Right ventricle myocardium superior (tissue), 1 donor: ENCODE measurements around the gene EPAS1. TPM values are rescaled to one million over a fixed set of nuclear protein-coding genes. Genes with fewer than 3 reads are reported as not detected.

Source experiments
- ATAC-seq: fragments of 200-7000 bp; cut with Tn5 transposase; one replicate; pipeline ENCODE4 v1.9.1; 2020; ENCODE audit warnings: mild to moderate bottlenecking; ENCODE audit not compliant: poor library complexity
- DNase-seq: peaks from one replicate; pipeline ENCODE4 v3.0.0-alpha.2; 2020
- intact Hi-C: fragments of 100-400 bp; cut with DNase I; formaldehyde crosslinking; loops from one replicate; pipeline ENCODE4 v1.11.2; 2022
- total RNA-seq: library from RNA; stranded (reverse); fragmentation: NEBNext Ultra II Directional; extraction: Animal tissue kit (Norgen Biotek cat#: 25700); gene quantifications from one replicate; pipeline ENCODE4 v1.2.1, GENCODE V29; 2021
- donor health status: DM: no; HTN: yes; CAD: no; lungs with severe emphysema.

Gene EPAS1
- total RNA-seq, 1 donor from 2014 or later = 200 TPM

DNA sequence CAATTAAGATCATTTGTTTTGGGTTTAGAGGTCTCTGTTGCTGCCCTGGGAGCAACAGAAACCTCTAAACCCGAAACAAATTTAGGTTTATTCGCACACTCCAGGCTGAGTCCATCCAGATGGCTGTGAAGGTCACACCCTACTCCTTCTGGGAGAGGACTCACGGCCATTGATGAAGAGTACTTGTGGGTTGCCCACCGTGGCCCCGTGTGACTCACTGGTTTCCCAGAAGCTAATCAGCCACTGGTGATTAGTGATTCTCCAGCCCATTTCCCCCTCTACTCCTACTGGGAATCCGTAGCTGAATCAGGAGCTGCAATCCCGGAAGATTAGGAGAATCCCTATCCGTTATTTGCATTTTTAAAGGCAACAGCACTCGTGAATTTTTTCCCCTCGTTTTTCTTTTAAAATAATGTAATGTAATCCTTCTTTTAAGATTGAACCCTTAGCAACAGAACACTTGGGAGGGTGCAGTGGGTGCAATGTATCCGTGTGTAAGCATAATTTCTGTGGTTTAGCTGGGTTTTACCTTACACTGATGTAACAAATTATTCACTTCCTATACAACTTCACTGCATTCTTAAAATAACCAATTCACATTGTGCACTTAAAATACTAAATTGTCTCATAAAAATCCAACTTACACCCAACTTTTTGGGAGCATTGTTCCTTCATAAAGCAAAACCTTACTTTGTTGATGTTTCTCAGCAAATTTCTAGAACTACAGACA is 27.5 kb upstream of the EPAS1 start:
- ATAC-seq (peak; percentile 71), DNase-seq (no peak)
- intact Hi-C loops = no loop called here

- intact Hi-C loops = no loop called here
These were observed 26.8 kb upstream of the EPAS1 start for GRCh38 chr2:46270384-46270783.

DNA sequence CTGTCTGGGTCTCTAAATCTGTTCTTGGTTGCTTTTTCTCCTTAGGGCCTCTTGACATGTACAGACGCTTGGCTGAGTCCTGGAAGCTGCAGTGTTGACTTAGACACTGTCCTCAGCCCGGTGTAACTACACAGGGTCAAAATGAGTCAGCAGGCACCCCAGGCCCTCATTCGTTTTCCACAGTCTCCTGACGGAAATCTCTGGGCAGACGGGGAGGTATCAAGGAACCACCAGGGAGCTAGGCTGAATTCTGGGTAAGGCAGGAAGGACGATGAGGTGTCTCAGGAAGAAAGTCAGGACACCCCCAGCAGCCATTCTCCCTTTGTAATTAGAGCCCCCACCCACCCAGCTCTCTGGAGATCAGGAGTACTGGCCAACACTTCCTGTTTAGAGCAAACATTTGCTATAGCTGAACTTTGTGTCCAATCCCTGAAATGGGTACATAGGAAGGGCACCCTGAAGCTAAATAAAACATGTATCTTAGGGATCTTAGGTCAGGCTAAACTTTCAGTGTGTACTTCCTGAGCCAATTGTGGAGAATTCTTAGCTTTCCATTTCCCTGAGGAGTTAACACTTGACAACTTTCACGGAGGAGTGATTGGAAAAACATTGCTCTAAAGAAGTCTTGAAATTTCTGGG is 23.9 kb upstream of the EPAS1 start:
- ATAC-seq (no peak), DNase-seq (no peak)
- intact Hi-C loops = no loop called here

More at GRCh38 chr2:46270384-46270783, 26.8 kb upstream of the EPAS1 start:
- no peak for ATAC-seq
- DNase-seq = no peak

- intact Hi-C loops = no loop called here
- no peak for ATAC-seq
- DNase-seq = no peak
These were observed 23.3 kb upstream of the EPAS1 start for GRCh38 chr2:46273919-46274318.

- intact Hi-C loops = no loop called here
- DNase-seq (no peak), ATAC-seq (no peak)
These were observed 22.6 kb upstream of the EPAS1 start for GRCh38 chr2:46274586-46274985.

DNA sequence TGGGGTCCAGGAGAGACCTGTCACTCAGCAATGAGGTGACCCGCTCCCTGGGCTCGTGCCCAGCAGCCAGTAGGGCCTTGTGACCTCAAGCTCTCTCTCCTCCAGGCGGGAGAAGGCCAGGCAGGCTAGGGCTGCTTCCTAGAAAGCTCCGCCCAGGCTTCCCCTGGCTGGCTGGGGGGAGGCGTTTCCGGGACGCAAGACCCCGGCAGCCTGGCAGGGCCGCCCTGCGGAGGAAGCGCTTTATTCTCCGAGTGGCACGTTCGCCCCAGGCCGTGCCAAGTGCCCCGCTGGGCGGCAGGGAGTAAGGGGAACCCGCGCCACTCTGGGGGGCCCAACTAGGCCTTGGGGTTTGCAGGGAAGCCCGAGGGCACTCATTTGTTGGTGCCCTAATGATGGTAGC is 21.2 kb upstream of the EPAS1 start:
- DNase-seq (peak; percentile 85), ATAC-seq (peak; percentile 81)
- intact Hi-C loops = no loop called here

- DNase-seq = no peak
- intact Hi-C loops = no loop called here
- peak; percentile 36 for ATAC-seq
These were observed 20.6 kb upstream of the EPAS1 start for GRCh38 chr2:46276642-46277041.

- DNase-seq (peak; percentile 56), ATAC-seq (peak; percentile 30)
- intact Hi-C loops = no loop called here
These were observed 19.6 kb upstream of the EPAS1 start for GRCh38 chr2:46277431-46278190.

DNA sequence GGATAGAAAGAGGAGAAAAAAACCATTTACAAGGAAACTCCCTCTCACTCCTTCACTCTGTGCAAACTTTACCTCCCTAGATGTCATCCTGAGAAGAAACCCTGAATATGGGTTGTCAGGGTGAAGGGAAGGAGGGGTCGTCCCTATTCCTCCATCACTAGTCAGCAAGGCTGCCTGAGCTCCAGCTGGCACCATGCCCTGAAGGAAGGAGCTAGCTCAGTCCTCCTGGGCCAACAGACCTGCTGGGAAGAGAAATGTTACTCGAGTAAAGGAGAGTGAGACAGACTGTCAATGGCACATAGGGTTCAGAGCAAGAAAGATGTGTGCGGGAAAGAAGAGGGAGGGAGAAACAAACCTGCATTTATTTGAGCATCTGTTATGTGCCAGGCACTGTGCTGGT is 18.3 kb upstream of the EPAS1 start:
- no peak for DNase-seq
- intact Hi-C loops = no loop called here
- ATAC-seq = no peak

DNA sequence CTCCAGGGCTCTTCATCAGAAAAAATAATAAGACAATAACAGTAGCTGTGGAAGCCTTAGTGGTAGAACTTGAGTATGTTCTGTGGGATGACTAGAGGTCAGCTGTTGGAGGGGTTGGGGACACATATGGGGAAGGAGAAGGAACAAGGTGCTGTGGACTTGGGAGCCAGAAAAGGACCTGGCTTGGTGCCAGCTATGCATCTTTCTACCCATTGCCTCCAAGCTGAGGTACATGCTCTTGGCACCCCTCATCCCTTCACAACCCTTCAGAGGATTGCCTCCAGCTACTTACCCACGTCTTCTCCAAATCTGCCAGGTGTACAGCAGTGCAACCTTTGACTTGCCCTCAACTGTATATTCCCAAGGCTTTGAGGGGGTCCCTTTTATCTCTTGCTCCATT is 15.3 kb upstream of the EPAS1 start:
- ATAC-seq (no peak), DNase-seq (no peak)
- intact Hi-C loops = no loop called here

- DNase-seq = no peak
- intact Hi-C loops = no loop called here
- ATAC-seq = no peak
These were observed 13.5 kb upstream of the EPAS1 start for GRCh38 chr2:46283693-46284092.

DNA sequence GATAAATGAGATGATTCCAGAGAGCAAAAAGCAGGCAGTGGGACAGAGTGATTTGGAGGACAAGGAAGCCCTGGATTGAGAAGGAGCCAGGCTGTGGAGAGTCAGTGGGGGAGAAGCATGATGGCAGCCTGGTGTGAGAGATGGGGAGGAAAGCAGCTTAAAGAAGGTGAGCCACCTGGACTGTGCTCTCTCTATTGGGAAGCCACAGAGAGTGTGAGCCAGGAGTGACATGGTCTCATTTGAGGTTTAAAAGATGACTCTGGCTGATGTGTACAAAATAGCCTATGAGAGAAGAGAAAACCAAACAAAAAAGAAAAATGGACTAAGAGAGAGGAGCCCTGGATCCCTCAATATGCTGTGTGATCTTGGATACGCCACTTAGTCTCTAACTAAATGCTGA is 12.9 kb upstream of the EPAS1 start:
- intact Hi-C loops = no loop called here
- DNase-seq (no peak), ATAC-seq (no peak)

DNA sequence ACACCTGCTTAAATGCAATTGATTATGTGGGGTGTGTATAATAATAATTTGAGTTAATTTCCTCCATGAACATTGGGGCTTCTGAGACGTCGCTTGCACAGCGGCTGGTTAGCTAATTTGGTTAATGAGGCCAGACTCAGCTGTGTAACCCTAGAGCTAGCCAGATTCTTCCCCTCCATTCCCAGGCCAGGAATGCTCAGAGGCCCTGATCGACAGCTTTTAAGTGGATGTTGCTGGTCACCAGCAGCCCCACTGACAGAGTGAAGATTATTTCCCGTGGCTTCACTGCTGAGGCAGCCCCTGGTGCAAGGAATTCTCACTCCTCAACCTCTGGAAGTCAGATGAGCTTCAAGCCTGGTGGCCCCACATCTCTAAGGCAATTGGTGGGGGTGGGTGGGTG is 12.4 kb upstream of the EPAS1 start:
- intact Hi-C loops = no loop called here
- no peak for ATAC-seq
- no peak for DNase-seq

DNA sequence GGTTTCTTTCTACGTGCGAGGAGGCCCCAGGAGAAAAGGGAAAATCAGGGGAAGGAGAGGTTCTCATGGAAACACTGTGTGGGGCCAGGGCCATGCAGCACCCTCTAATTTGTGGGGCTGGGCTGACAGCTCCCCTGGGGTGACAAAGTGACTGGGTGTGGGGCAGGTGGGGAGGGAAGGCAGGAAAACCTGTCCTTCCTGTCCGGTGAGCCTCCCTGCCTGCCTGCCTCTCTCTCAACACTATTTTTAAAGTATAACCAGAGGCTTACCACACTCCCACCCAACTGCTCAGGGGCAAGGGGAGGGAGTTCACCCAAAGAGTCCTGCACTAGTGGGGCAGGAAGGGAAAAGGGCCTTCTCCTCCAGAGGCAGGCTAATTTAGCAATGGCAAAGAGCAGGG is 10.5 kb upstream of the EPAS1 start:
- intact Hi-C loops = no loop called here
- DNase-seq (no peak), ATAC-seq (no peak)

DNA sequence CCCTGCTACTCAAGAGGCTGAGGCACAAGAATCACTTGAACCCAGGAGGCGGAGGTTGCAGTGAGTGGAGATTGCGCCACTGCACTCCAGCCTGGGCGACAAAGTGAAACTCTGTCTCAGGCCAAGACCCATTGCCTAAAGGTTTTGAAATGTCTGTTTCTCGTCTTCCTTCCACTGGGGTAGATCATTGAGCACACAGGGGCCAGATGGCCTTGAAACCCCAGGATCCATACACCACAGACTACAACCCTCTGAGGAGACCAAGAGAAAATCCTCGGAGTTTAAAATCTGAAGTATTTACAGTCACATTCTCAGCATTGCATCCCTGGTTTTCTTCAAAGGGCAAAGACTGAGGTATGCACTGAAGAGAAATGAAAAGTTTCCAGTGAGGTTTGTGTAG is 7.1 kb upstream of the EPAS1 start:
- ATAC-seq = no peak

DNA sequence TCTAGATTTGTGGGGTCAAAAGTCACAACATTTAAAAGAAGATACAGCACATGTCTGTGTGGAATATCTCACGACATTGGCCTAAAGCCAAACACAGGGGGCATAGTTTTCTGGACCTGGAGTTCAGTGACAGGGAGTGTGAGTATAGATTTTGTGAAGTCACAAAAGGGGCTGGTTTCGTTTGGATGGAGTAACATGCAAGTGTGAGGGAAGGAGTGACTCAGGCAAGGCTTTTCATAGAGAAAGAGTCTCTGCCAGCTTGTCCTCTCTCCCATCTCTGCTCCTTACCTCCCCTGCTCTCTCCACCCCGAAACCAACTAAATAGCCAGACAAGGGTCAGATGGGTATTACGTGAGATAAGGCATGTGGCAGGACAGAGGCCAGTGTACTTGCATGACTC is 3.7 kb upstream of the EPAS1 start:
- intact Hi-C loops = no loop called here
- no peak for ATAC-seq
- DNase-seq = no peak

More for the DNA sequence above, 7.1 kb upstream of the EPAS1 start:
- DNase-seq = no peak
- intact Hi-C loops = no loop called here

DNA sequence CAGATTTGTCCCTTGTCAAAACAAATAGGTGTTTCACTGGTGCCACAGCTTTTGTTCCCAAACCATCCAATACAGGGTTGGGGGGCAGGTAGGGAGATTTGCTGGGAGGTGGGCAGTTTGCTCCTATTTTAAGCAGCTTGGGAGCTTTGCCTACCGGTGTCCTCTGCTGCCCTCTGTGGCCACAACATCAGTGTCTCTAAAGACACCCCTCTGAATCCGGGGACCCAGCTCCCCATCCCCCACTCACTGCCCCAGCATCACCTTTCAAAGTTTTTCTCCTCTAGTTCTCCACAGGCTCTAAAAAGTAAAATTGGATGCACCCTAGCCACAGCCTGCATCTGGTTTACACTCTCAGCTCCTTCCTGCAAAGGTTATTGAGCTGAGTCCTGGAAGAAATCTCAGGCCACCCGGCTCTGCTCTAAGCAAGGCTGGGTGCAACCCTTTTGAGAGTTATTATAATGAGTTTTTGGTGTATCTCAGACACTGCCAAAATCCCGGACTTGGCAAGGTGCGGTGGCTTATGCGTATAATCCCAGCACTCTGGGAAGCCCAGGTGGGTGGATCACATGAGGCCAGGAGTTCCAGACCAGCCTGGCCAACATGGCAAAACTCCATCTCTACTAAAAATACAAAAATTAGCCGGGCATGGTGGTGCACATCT is 2.9 kb upstream of the EPAS1 start:
- ATAC-seq (no peak), DNase-seq (no peak)
- intact Hi-C loops = no loop called here

- intact Hi-C loops = loop anchor here (2.0 to 5.0 kb wide), 2 partner anchors 66 to 234 kb away; no protein-coding TSS in a partner anchor
- DNase-seq (peak; percentile 77), ATAC-seq (peak; percentile 2)
These were observed 879 bp upstream of the EPAS1 start for GRCh38 chr2:46296216-46296839.
